Kidney (tissue), 14 donors: Measurements from ENCODE around the gene EDAR. TPM values are rescaled to one million over a fixed set of nuclear protein-coding genes. Genes with fewer than 3 reads are reported as not detected.

ENCODE experiments used
- DNase-seq, 5 donors: peaks; one replicate each; pipeline ENCODE4 v3.0.0-alpha.2; 2013 to 2020
- FAIRE-seq: peaks from 2 replicates; lab custom pipeline; 2012; peaks lifted over from hg19 to GRCh38; lab: Jason Lieb, UNC
- H3K27ac ChIP-seq, 2 donors: one replicate each; pipeline ENCODE4 v1.7.0; 2013; ENCODE audit warnings: low read depth in 2 of 2, low read length in 2 of 2, inconsistent platforms in 1 of 2
- H3K27me3 ChIP-seq: one replicate; pipeline ENCODE4 v1.7.1; 2013; ENCODE audit warnings: low read length, inconsistent platforms; ENCODE audit not compliant: control insufficient read depth, insufficient read depth
- H3K36me3 ChIP-seq, 3 donors: one replicate each; pipeline versions ENCODE4 v1.7.0 to v1.7.1; 2013; ENCODE audit warnings: low read length in 3 of 3, control low read depth in 1 of 3, inconsistent platforms in 1 of 3; ENCODE audit not compliant: insufficient read depth in 3 of 3, control insufficient read depth in 2 of 3
- H3K4me1 ChIP-seq, 3 donors: one replicate each; pipeline versions ENCODE4 v1.7.0 to v1.7.1; 2013; ENCODE audit warnings: low read length in 3 of 3, inconsistent platforms in 1 of 3, low read depth in 1 of 3; ENCODE audit not compliant: control insufficient read depth in 2 of 3, insufficient read depth in 2 of 3
- H3K4me3 ChIP-seq, 3 donors: one replicate each; pipeline versions ENCODE4 v1.7.0 to v1.8.1; 2013; ENCODE audit warnings: low read length in 3 of 3, control low read depth in 1 of 3, inconsistent platforms in 1 of 3
- H3K9ac ChIP-seq, 3 donors: one replicate each; pipeline versions ENCODE4 v1.7.0 to v1.7.1; 2013; ENCODE audit warnings: low read length in 3 of 3, control low read depth in 1 of 3, inconsistent platforms in 1 of 3
- H3K9me3 ChIP-seq, 3 donors: one replicate each; pipeline versions ENCODE4 v1.7.0 to v1.7.1; 2013; ENCODE audit warnings: low read length in 3 of 3, control low read depth in 1 of 3, inconsistent platforms in 1 of 3; ENCODE audit not compliant: control insufficient read depth in 2 of 3, insufficient read depth in 1 of 3
- CTCF ChIP-seq: IDR thresholded peaks from 3 replicates; pipeline ENCODE4 v1.5.1; 2012; ENCODE audit warnings: mild to moderate bottlenecking, moderate library complexity, borderline replicate concordance; ENCODE audit not compliant: insufficient read depth; ENCODE audit errors: extremely low read depth
- intact Hi-C: fragments of 100-400 bp; cut with DNase I; formaldehyde crosslinking; loops from one replicate; pipeline ENCODE4 v1.11.1; 2022
- polyA plus RNA-seq: library from polyadenylated mRNA; stranded (reverse); fragments of 350-450 nt; fragmentation: Illumina TruSeq; extraction: RNeasy Lipid Tissue Mini Kit (QIAGEN cat#74804); gene quantifications from one replicate; pipeline ENCODE4 v1.2.3, GENCODE V29; 2014; ENCODE audit warnings: low read depth, low replicate concordance; ENCODE audit not compliant: insufficient read depth
- total RNA-seq: library from RNA; stranded (reverse); fragmentation: NEBNext Ultra II Directional; extraction: Animal tissue kit (Norgen Biotek cat#: 25700); gene quantifications from one replicate; pipeline ENCODE4 v1.2.1, GENCODE V29; 2021
- donor health status: control.
- donor health status: control.
- donor health status: control.
- donor health status: control.
- donor health status: control.
- donor health status: DM: yes; HTN: yes; CAD: no.
- donor health status: Normal renal cell carcinoma (clear cell type).

Gene EDAR
- total and polyA plus RNA-seq, 2 donors from 2014 or later, result 0.17 to 3.1 TPM

- Histone ChIP-seq H3K9ac (no peak overlapping the region), H3K4me1 (no peaks in the 10 kb centered on the region), H3K4me3 (no peak overlapping the region), H3K9me3 (no peaks in the 10 kb centered on the region), H3K27me3 (no peaks in the 10 kb centered on the region), H3K36me3 (no peaks in the 10 kb centered on the region), H3K27ac (no peak overlapping the region)
- no peak for TF ChIP-seq CTCF
- DNase-seq, result peak in 1 of 5 donors; percentile 8
- intact Hi-C loops, result no loop called here
- no peak for FAIRE-seq
Measured at GRCh38 chr2:108958632-108959341, 30.2 kb downstream of the EDAR start.

GRCh38 chr2:108958002-108958401, 31.0 kb downstream of the EDAR start:
- no peak for TF ChIP-seq CTCF
- DNase-seq (peak in 1 of 5 donors; percentile 72), FAIRE-seq (no peak)
- H3K27me3 ChIP-seq, result no peaks in the 10 kb centered on the region
- intact Hi-C loops, result no loop called here
- no peak overlapping the region for H3K27ac ChIP-seq
- H3K4me3 ChIP-seq, result no peak overlapping the region
- no peaks in the 10 kb centered on the region for H3K4me1 ChIP-seq
- no peaks in the 10 kb centered on the region for H3K36me3 ChIP-seq
- H3K9ac ChIP-seq, result no peak overlapping the region
- no peaks in the 10 kb centered on the region for H3K9me3 ChIP-seq

GRCh38 chr2:108956375-108956774, 32.6 kb downstream of the EDAR start:
- TF ChIP-seq CTCF, result no peak
- no peak for FAIRE-seq
- intact Hi-C loops, result no loop called here
- Histone ChIP-seq H3K27ac (no peak overlapping the region), H3K4me3 (no peak overlapping the region), H3K36me3 (no peaks in the 10 kb centered on the region), H3K27me3 (no peaks in the 10 kb centered on the region), H3K4me1 (no peaks in the 10 kb centered on the region), H3K9me3 (no peaks in the 10 kb centered on the region), H3K9ac (no peak overlapping the region)
- no peak for DNase-seq
